VCaP (cell line): ENCODE measurements around the gene CRACR2B.

Experiments used
- H3K27ac ChIP-seq: fragments of 450-650 bp; 2 replicates; pipeline ENCODE4 v1.5.1; 2017
- TF ChIP-seq, protein P1 (sequence below): fragments of 450-650 bp; conservative IDR thresholded peaks from 2 replicates; pipeline ENCODE4 v1.5.1; 2017; ENCODE audit warnings: mild to moderate bottlenecking, moderate library complexity

Gene CRACR2B

GRCh38 chr11:875203-875602 is 47.5 kb downstream of the CRACR2B start:
- TF ChIP-seq, protein P1, sequence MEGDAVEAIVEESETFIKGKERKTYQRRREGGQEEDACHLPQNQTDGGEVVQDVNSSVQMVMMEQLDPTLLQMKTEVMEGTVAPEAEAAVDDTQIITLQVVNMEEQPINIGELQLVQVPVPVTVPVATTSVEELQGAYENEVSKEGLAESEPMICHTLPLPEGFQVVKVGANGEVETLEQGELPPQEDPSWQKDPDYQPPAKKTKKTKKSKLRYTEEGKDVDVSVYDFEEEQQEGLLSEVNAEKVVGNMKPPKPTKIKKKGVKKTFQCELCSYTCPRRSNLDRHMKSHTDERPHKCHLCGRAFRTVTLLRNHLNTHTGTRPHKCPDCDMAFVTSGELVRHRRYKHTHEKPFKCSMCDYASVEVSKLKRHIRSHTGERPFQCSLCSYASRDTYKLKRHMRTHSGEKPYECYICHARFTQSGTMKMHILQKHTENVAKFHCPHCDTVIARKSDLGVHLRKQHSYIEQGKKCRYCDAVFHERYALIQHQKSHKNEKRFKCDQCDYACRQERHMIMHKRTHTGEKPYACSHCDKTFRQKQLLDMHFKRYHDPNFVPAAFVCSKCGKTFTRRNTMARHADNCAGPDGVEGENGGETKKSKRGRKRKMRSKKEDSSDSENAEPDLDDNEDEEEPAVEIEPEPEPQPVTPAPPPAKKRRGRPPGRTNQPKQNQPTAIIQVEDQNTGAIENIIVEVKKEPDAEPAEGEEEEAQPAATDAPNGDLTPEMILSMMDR, result no peak
- H3K27ac ChIP-seq, result no peak overlapping the region

DNA sequence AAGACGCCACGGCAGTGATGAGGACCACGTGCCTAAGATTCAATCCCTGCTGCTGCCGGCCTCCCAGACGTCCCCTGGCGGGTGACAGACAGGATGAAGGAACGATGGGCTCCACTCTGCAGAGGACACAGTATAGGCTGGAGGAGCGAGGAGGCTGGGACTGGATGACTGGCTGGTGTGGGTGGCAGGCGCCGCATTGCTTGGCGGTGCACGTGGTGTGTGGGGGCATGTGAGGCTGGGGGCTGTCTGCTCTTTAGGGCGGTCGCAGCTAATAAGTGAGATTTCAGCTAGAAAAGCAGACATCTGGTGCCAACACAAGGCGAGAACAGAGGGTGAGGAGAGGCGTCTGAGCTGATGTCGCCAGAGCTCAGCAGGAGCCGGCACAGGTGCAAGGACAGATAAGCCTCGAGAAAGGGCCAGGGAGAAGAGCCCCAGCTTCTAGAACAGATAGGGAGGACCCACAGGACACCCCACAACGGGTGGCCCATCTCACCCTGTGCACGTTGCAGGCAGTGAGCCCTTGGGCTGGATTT is 48.1 kb downstream of the CRACR2B start:
- no peak overlapping the region for H3K27ac ChIP-seq
- TF ChIP-seq, protein P1, result no peak

- TF ChIP-seq, protein P1, result no peak
- H3K27ac ChIP-seq, result no peak overlapping the region
Observed at GRCh38 chr11:876545-876944, 48.8 kb downstream of the CRACR2B start.

- no peak overlapping the region for H3K27ac ChIP-seq
- TF ChIP-seq, protein P1, result no peak
Observed at GRCh38 chr11:877565-877964, 49.8 kb downstream of the CRACR2B start.

GRCh38 chr11:880447-880846 is 52.7 kb downstream of the CRACR2B start:
- H3K27ac ChIP-seq, result no peak overlapping the region

More at GRCh38 chr11:880447-880846, 52.7 kb downstream of the CRACR2B start:
- TF ChIP-seq, protein P1, result no peak
